NCI-H446 (cell line): ENCODE results near the gene MAP2K5.

Source experiments
- DNase-seq, 2 experiments: peaks; one replicate each; lab custom pipeline; 2025; lab: John Stamatoyannopoulos, UW

Gene MAP2K5

GRCh38 chr15:67783303-67783702 is 240.8 kb downstream of the MAP2K5 start:
- no peak for DNase-seq

- DNase-seq = no peak
Measured at GRCh38 chr15:67784090-67784781, 241.7 kb downstream of the MAP2K5 start.

- no peak for DNase-seq
Measured at GRCh38 chr15:67784856-67785430, 242.4 kb downstream of the MAP2K5 start.

GRCh38 chr15:67785431-67785830 is 242.9 kb downstream of the MAP2K5 start:
- DNase-seq = no peak

- DNase-seq = no peak
Measured at GRCh38 chr15:67786646-67787045, 244.1 kb downstream of the MAP2K5 start.

- no peak for DNase-seq
Measured at GRCh38 chr15:67788986-67789385, 246.5 kb downstream of the MAP2K5 start.

GRCh38 chr15:67790610-67791319 is 248.3 kb downstream of the MAP2K5 start:
- DNase-seq = no peak

GRCh38 chr15:67792250-67792942 is 249.9 kb downstream of the MAP2K5 start:
- peak in 1 of 2 experiments; percentile 33 for DNase-seq

GRCh38 chr15:67794832-67795574 is 252.5 kb downstream of the MAP2K5 start:
- no peak for DNase-seq

GRCh38 chr15:67796196-67797127 is 254.0 kb downstream of the MAP2K5 start:
- no peak for DNase-seq

- no peak for DNase-seq
Measured at GRCh38 chr15:67799801-67800205, 257.3 kb downstream of the MAP2K5 start.

- DNase-seq = no peak
Measured at GRCh38 chr15:67801142-67801541, 258.6 kb downstream of the MAP2K5 start.

- DNase-seq = no peak
Measured at GRCh38 chr15:67801926-67802914, 259.7 kb downstream of the MAP2K5 start.

GRCh38 chr15:67803299-67803698 is 260.8 kb downstream of the MAP2K5 start:
- no peak for DNase-seq

- no peak for DNase-seq
Measured at GRCh38 chr15:67803996-67804843, 261.7 kb downstream of the MAP2K5 start.

- no peak for DNase-seq
Measured at GRCh38 chr15:67805008-67805665, 262.6 kb downstream of the MAP2K5 start.

- no peak for DNase-seq
Measured at GRCh38 chr15:67805666-67806516, 263.4 kb downstream of the MAP2K5 start.
